Measurements from ENCODE around the gene KRT35. TPM values are rescaled to one million over a fixed set of nuclear protein-coding genes. Genes with fewer than 3 reads are reported as not detected.

KRT35 gene
- total RNA-seq, result not detected in 2 replicates

GRCh38 chr17:41481036-41481435 lies at the start of gene KRT35:
Gene KRT35, minus strand, starts transcription at chr17:41481151. Its CDS starts 54 bp downstream, at chr17:41481097.

GRCh38 chr17:41518789-41519449 lies 38.0 kb upstream of the KRT35 start, which contains the start of gene KRT15:
Gene KRT15, minus strand, starts transcription at chr17:41518890. Its CDS starts 63 bp downstream, at chr17:41518827.

GRCh38 chr17:41505007-41505808 lies 24.3 kb upstream of the KRT35 start, which contains the start of gene KRT13:
Gene KRT13, minus strand, starts transcription at chr17:41505612. Its CDS starts 62 bp downstream, at chr17:41505550.

GRCh38 chr17:41489531-41489930 lies 8.6 kb upstream of the KRT35 start, which contains the start of gene KRT36:
Gene KRT36, minus strand, starts transcription at chr17:41489910. Its CDS starts 46 bp downstream, at chr17:41489864.

GRCh38 chr17:41466988-41467387 lies 14.0 kb downstream of the KRT35 start, which contains the start of gene KRT32:
Gene KRT32, minus strand, starts transcription at chr17:41467386. Its CDS starts 61 bp downstream, at chr17:41467325.

GRCh38 chr17:41440531-41441033 lies 40.4 kb downstream of the KRT35 start, which contains the start of gene KRT38:
Gene KRT38, minus strand, starts transcription at chr17:41440983. Its CDS starts 62 bp downstream, at chr17:41440921.

Other genes starting within 250 kb of the KRT35 start
- gene KRTAP9-3, start 248.7 kb downstream of the KRT35 start, total RNA-seq, result not detected in 2 replicates
- not detected in 2 replicates for gene KRTAP9-8, start 243.2 kb downstream of the KRT35 start, total RNA-seq
- gene KRTAP9-4, start 231.5 kb downstream of the KRT35 start, total RNA-seq, result not detected in 2 replicates
- not detected in 2 replicates for gene KRTAP9-9, start 225.8 kb downstream of the KRT35 start, total RNA-seq
- gene KRTAP9-6, start 215.8 kb downstream of the KRT35 start, total RNA-seq, result not detected in 2 replicates
- not detected in 2 replicates for gene KRTAP9-7, start 205.5 kb downstream of the KRT35 start, total RNA-seq
- gene KRTAP29-1, start 178.3 kb downstream of the KRT35 start, total RNA-seq, result not detected in 2 replicates
- gene KRTAP16-1, start 171.8 kb downstream of the KRT35 start, total RNA-seq, result not detected in 2 replicates
- not detected in 2 replicates for gene KRTAP17-1, start 165.4 kb downstream of the KRT35 start, total RNA-seq
- 0.35 TPM in 1 of 2 replicates, not detected in the other for gene KRT33A, start 130.3 kb downstream of the KRT35 start, total RNA-seq
- gene KRT33B, start 111.3 kb downstream of the KRT35 start, total RNA-seq, result not detected in 2 replicates
- gene KRT34, start 98.8 kb downstream of the KRT35 start, total RNA-seq, result 0.35 TPM in 1 of 2 replicates, not detected in the other
- 0.05 and 0.28 TPM in 2 replicates for gene KRT31, start 83.5 kb downstream of the KRT35 start, total RNA-seq
- not detected in 2 replicates for gene KRT37, start 56.6 kb downstream of the KRT35 start, total RNA-seq
- not detected in 2 replicates for gene KRT38, start 40.2 kb downstream of the KRT35 start, total RNA-seq
- gene KRT32, start 13.8 kb downstream of the KRT35 start, total RNA-seq, result 0.21 TPM in 1 of 2 replicates, not detected in the other
- gene KRT36, start 8.8 kb upstream of the KRT35 start, total RNA-seq, result not detected in 2 replicates
- gene KRT13, start 24.5 kb upstream of the KRT35 start, total RNA-seq, result 591 and 752 TPM in 2 replicates
- gene KRT15, start 37.7 kb upstream of the KRT35 start, total RNA-seq, result 292 and 317 TPM in 2 replicates
- 4,405 and 5,932 TPM in 2 replicates for gene KRT19, start 47.2 kb upstream of the KRT35 start, total RNA-seq
- gene KRT9, start 90.9 kb upstream of the KRT35 start, total RNA-seq, result 0.78 and 1.0 TPM in 2 replicates
- 5,968 and 7,158 TPM in 2 replicates for gene KRT14, start 105.7 kb upstream of the KRT35 start, total RNA-seq
- 4,917 and 6,689 TPM in 2 replicates for gene KRT16, start 131.6 kb upstream of the KRT35 start, total RNA-seq
- 20,831 and 21,525 TPM in 2 replicates for gene KRT17, start 143.4 kb upstream of the KRT35 start, total RNA-seq
- gene EIF1, start 207.7 kb upstream of the KRT35 start, total RNA-seq, result 116 and 141 TPM in 2 replicates
- gene GAST, start 231.2 kb upstream of the KRT35 start, total RNA-seq, result 7.2 TPM in 1 of 2 replicates, not detected in the other

All from airway epithelial cell (primary cell).